Brain microvascular endothelial cell (primary cell): Measurements from ENCODE around the gene SLC9A5.

Source experiments
- DNase-seq: peaks from one replicate; pipeline ENCODE4 v3.0.0-alpha.2; 2020
- H3K27ac ChIP-seq: fragments of 250-450 bp; sonication (Bioruptor Pico); 2 replicates; pipeline ENCODE4 v1.5.1; 2020; ENCODE audit warnings: mild to moderate bottlenecking, moderate library complexity
- H3K27me3 ChIP-seq: fragments of 250-450 bp; sonication (Bioruptor Pico); replicated peaks from 2 replicates; pipeline ENCODE4 v1.5.1; 2020; ENCODE audit warnings: mild to moderate bottlenecking
- H3K36me3 ChIP-seq: fragments of 250-450 bp; sonication (Bioruptor Pico); replicated peaks from 2 replicates; pipeline ENCODE4 v1.5.1; 2020; ENCODE audit warnings: mild to moderate bottlenecking
- H3K4me3 ChIP-seq: 2 replicates; pipeline ENCODE4 v1.5.1; 2011; ENCODE audit warnings: low read depth, mild to moderate bottlenecking, control low read depth, low read length, moderate library complexity
- CTCF ChIP-seq: IDR thresholded peaks from 2 replicates; pipeline ENCODE4 v1.5.1; 2011; ENCODE audit warnings: low read depth, mild to moderate bottlenecking, moderate library complexity, low read length, control low read depth, inconsistent platforms; ENCODE audit errors: missing control alignments
- in situ Hi-C: cut with HindIII; loops from 2 replicates; pipeline ENCODE4 v1.10.0; 2017; ENCODE audit warnings: low sequenced_read_pairs, low pct_ligation_motif_present

Gene SLC9A5

GRCh38 chr16:67260426-67261063, 11.8 kb downstream of the SLC9A5 start:
- DNase-seq: peak; percentile 45
- in situ Hi-C loops: no loop called here
- Histone ChIP-seq H3K27ac (no peak overlapping the region), H3K4me3 (no peak overlapping the region), H3K27me3 (no peaks in the 10 kb centered on the region), H3K36me3 (no peaks in the 10 kb centered on the region)
- peak; percentile 83 for TF ChIP-seq CTCF

- no peak overlapping the region for H3K4me3 ChIP-seq
- in situ Hi-C loops: no loop called here
- no peak for DNase-seq
- no peak for TF ChIP-seq CTCF
- no peak overlapping the region for H3K27ac ChIP-seq
- no peaks in the 10 kb centered on the region for H3K27me3 ChIP-seq
- no peaks in the 10 kb centered on the region for H3K36me3 ChIP-seq
Observed at GRCh38 chr16:67263201-67263600, 14.4 kb downstream of the SLC9A5 start.

GRCh38 chr16:67264277-67264676, 15.5 kb downstream of the SLC9A5 start:
- H3K27me3 ChIP-seq: no peaks in the 10 kb centered on the region
- TF ChIP-seq CTCF: peak; percentile 58
- no peak overlapping the region for H3K27ac ChIP-seq
- H3K4me3 ChIP-seq: no peak overlapping the region
- in situ Hi-C loops: no loop called here
- H3K36me3 ChIP-seq: no peaks in the 10 kb centered on the region
- no peak for DNase-seq

- Histone ChIP-seq H3K36me3 (no peaks in the 10 kb centered on the region), H3K27me3 (no peaks in the 10 kb centered on the region), H3K27ac (no peak overlapping the region), H3K4me3 (no peak overlapping the region)
- no peak for TF ChIP-seq CTCF
- DNase-seq: no peak
- in situ Hi-C loops: no loop called here
Observed at GRCh38 chr16:67264866-67265265, 16.1 kb downstream of the SLC9A5 start.

GRCh38 chr16:67265834-67266233, 17.1 kb downstream of the SLC9A5 start:
- in situ Hi-C loops: no loop called here
- no peak for DNase-seq
- TF ChIP-seq CTCF: no peak
- Histone ChIP-seq H3K27me3 (no peaks in the 10 kb centered on the region), H3K4me3 (no peak overlapping the region), H3K36me3 (no peaks in the 10 kb centered on the region), H3K27ac (no peak overlapping the region)

GRCh38 chr16:67268136-67268579, 19.4 kb downstream of the SLC9A5 start:
- DNase-seq: peak; percentile 96
- no peak for TF ChIP-seq CTCF
- in situ Hi-C loops: no loop called here

More at GRCh38 chr16:67268136-67268579, 19.4 kb downstream of the SLC9A5 start:
- Histone ChIP-seq H3K27ac (peak overlapping the region; percentile 13), H3K36me3 (no peaks in the 10 kb centered on the region), H3K4me3 (no peak overlapping the region), H3K27me3 (no peaks in the 10 kb centered on the region)
